ENCODE results near the gene WDR45B.
"Not testable (repeated sequence)": the region's sequence is repeated elsewhere in the genome, so short reads cannot be mapped to it uniquely, and the experiment has no call there.

Gene WDR45B

GRCh38 chr17:82588266-82589175 lies 59.7 kb downstream of the WDR45B start:
- no peak for TF ChIP-seq ZNF274 (IDR thresholded peaks at IDR 0.05; ENCODE audit: low read depth, low read length)
- no peak overlapping the region for H3K4me3 ChIP-seq (ENCODE audit: low read length)

GRCh38 chr17:82587234-82588086 lies 60.8 kb downstream of the WDR45B start:
- no peak overlapping the region for H3K4me3 ChIP-seq (ENCODE audit: low read length)
- TF ChIP-seq ZNF274 (IDR thresholded peaks at IDR 0.05; ENCODE audit: low read depth, low read length), result no peak

GRCh38 chr17:82586576-82587233 lies 61.5 kb downstream of the WDR45B start:
- H3K4me3 ChIP-seq (ENCODE audit: low read length), result no peak overlapping the region
- no peak for TF ChIP-seq ZNF274 (IDR thresholded peaks at IDR 0.05; ENCODE audit: low read depth, low read length)

GRCh38 chr17:82585935-82586575 lies 62.2 kb downstream of the WDR45B start:
- not testable (repeated sequence) for H3K4me3 ChIP-seq (ENCODE audit: low read length)

GRCh38 chr17:82583720-82584234 lies 64.5 kb downstream of the WDR45B start:
- H3K4me3 ChIP-seq (ENCODE audit: low read length), result no peak overlapping the region
- TF ChIP-seq ZNF274 (IDR thresholded peaks at IDR 0.05; ENCODE audit: low read depth, low read length), result no peak

- no peak overlapping the region for H3K4me3 ChIP-seq (ENCODE audit: low read length)
- TF ChIP-seq ZNF274 (IDR thresholded peaks at IDR 0.05; ENCODE audit: low read depth, low read length), result no peak
Measured at GRCh38 chr17:82582709-82583108, 65.5 kb downstream of the WDR45B start.

- no peak for TF ChIP-seq ZNF274 (IDR thresholded peaks at IDR 0.05; ENCODE audit: low read depth, low read length)
Measured at GRCh38 chr17:82582213-82582612, 66.0 kb downstream of the WDR45B start.

GRCh38 chr17:82579969-82580368 lies 68.3 kb downstream of the WDR45B start:
- not testable (repeated sequence) for H3K4me3 ChIP-seq (ENCODE audit: low read length)

More at GRCh38 chr17:82582213-82582612, 66.0 kb downstream of the WDR45B start:
- no peak overlapping the region for H3K4me3 ChIP-seq (ENCODE audit: low read length)

- TF ChIP-seq ZNF274 (IDR thresholded peaks at IDR 0.05; ENCODE audit: low read depth, low read length), result no peak
Measured at GRCh38 chr17:82577300-82577699, 70.9 kb downstream of the WDR45B start.

GRCh38 chr17:82575581-82576221 lies 72.5 kb downstream of the WDR45B start:
- not testable (repeated sequence) for H3K4me3 ChIP-seq (ENCODE audit: low read length)

More at GRCh38 chr17:82577300-82577699, 70.9 kb downstream of the WDR45B start:
- H3K4me3 ChIP-seq (ENCODE audit: low read length), result no peak overlapping the region

- TF ChIP-seq ZNF274 (IDR thresholded peaks at IDR 0.05; ENCODE audit: low read depth, low read length), result no peak
- no peak overlapping the region for H3K4me3 ChIP-seq (ENCODE audit: low read length)
Measured at GRCh38 chr17:82574041-82574440, 74.2 kb downstream of the WDR45B start.

GRCh38 chr17:82571855-82572254 lies 76.4 kb downstream of the WDR45B start:
- H3K4me3 ChIP-seq (ENCODE audit: low read length), result no peak overlapping the region
- no peak for TF ChIP-seq ZNF274 (IDR thresholded peaks at IDR 0.05; ENCODE audit: low read depth, low read length)

- no peak overlapping the region for H3K4me3 ChIP-seq (ENCODE audit: low read length)
Measured at GRCh38 chr17:82570277-82570676, 78.0 kb downstream of the WDR45B start.

More at GRCh38 chr17:82570277-82570676, 78.0 kb downstream of the WDR45B start:
- TF ChIP-seq ZNF274 (IDR thresholded peaks at IDR 0.05; ENCODE audit: low read depth, low read length), result no peak

Measured in GM08714 (cell line).